ENCODE measurements around the gene TMEM238.

GRCh38 chr19:55408533-55408872 is 24.4 kb upstream of the TMEM238 start:
- TF ChIP-seq CTCF (IDR thresholded peaks at IDR 0.05) (no peak), POLR2AphosphoS5 (IDR thresholded peaks at IDR 0.05) (no peak)
